ENCODE results near the gene FAM131C.
"Not testable (repeated sequence)": the region's sequence is repeated elsewhere in the genome, so short reads cannot be mapped to it uniquely, and the experiment has no call there.

The FAM131C gene

GRCh38 chr1:16043521-16043920 is 29.9 kb downstream of the FAM131C start, which contains the start of gene CLCNKB:
TSS of gene CLCNKB (plus strand) at chr1:16043782. CDS start at chr1:16044493, 711 bp downstream.
- in situ Hi-C loops (cut with HindIII; ENCODE audit: low sequenced_read_pairs): no loop called here
- DNase-seq (ENCODE audit: low read depth, low spot score): no peak
- no peak within 1 kb of the TSS for H3K4me3 ChIP-seq (ENCODE audit: low read depth, low read length)
- no peak for TF ChIP-seq CTCF (IDR thresholded peaks at IDR 0.05; ENCODE audit: low read depth, low read length)

GRCh38 chr1:16042654-16043053 is 30.8 kb downstream of the FAM131C start:
- DNase-seq (ENCODE audit: low read depth, low spot score); H3K4me3 ChIP-seq (ENCODE audit: low read depth, low read length); in situ Hi-C loops (cut with HindIII; ENCODE audit: low sequenced_read_pairs): not testable (repeated sequence)

GRCh38 chr1:16042096-16042495 is 31.4 kb downstream of the FAM131C start:
- H3K4me3 ChIP-seq (ENCODE audit: low read depth, low read length): no peak overlapping the region
- no peak for DNase-seq (ENCODE audit: low read depth, low spot score)
- in situ Hi-C loops (cut with HindIII; ENCODE audit: low sequenced_read_pairs): no loop called here
- peak; percentile 35 for TF ChIP-seq CTCF (IDR thresholded peaks at IDR 0.05; ENCODE audit: low read depth, low read length)

- in situ Hi-C loops (cut with HindIII; ENCODE audit: low sequenced_read_pairs): no loop called here
Measured at GRCh38 chr1:16041200-16041599, 32.3 kb downstream of the FAM131C start.

GRCh38 chr1:16039871-16040270 is 33.6 kb downstream of the FAM131C start:
- H3K4me3 ChIP-seq (ENCODE audit: low read depth, low read length); DNase-seq (ENCODE audit: low read depth, low spot score); in situ Hi-C loops (cut with HindIII; ENCODE audit: low sequenced_read_pairs): not testable (repeated sequence)

More at GRCh38 chr1:16041200-16041599, 32.3 kb downstream of the FAM131C start:
- H3K4me3 ChIP-seq (ENCODE audit: low read depth, low read length): no peak overlapping the region
- no peak for TF ChIP-seq CTCF (IDR thresholded peaks at IDR 0.05; ENCODE audit: low read depth, low read length)
- no peak for DNase-seq (ENCODE audit: low read depth, low spot score)

GRCh38 chr1:16038620-16038912 is 34.9 kb downstream of the FAM131C start:
- in situ Hi-C loops (cut with HindIII; ENCODE audit: low sequenced_read_pairs): no loop called here
- TF ChIP-seq CTCF (IDR thresholded peaks at IDR 0.05; ENCODE audit: low read depth, low read length): no peak
- DNase-seq (ENCODE audit: low read depth, low spot score): no peak
- H3K4me3 ChIP-seq (ENCODE audit: low read depth, low read length): no peak overlapping the region

- DNase-seq (ENCODE audit: low read depth, low spot score); in situ Hi-C loops (cut with HindIII; ENCODE audit: low sequenced_read_pairs); H3K4me3 ChIP-seq (ENCODE audit: low read depth, low read length): not testable (repeated sequence)
Measured at GRCh38 chr1:16036461-16036860, 37.0 kb downstream of the FAM131C start.

GRCh38 chr1:16033103-16033632 is 40.3 kb downstream of the FAM131C start:
- in situ Hi-C loops (cut with HindIII; ENCODE audit: low sequenced_read_pairs); DNase-seq (ENCODE audit: low read depth, low spot score); H3K4me3 ChIP-seq (ENCODE audit: low read depth, low read length): not testable (repeated sequence)

GRCh38 chr1:16032388-16033102 is 40.9 kb downstream of the FAM131C start:
- H3K4me3 ChIP-seq (ENCODE audit: low read depth, low read length): no peak overlapping the region
- peak; percentile 85 for DNase-seq (ENCODE audit: low read depth, low spot score)
- peak; percentile 99 for TF ChIP-seq CTCF (IDR thresholded peaks at IDR 0.05; ENCODE audit: low read depth, low read length)
- in situ Hi-C loops (cut with HindIII; ENCODE audit: low sequenced_read_pairs): no loop called here

Measured in astrocyte of the spinal cord (primary cell).